Measurements from ENCODE around the gene KCNMA1. TPM values are rescaled to one million over a fixed set of nuclear protein-coding genes. Genes with fewer than 3 reads are reported as not detected.

The KCNMA1 gene
- total RNA-seq, 2 donors from 2014 or later: 23.2 to 44.5 TPM

- Histone ChIP-seq H3K27ac (no peak overlapping the region), H3K4me1 (no peaks in the 10 kb centered on the region), H3K4me3 (no peak overlapping the region), H3K9me3 (no peaks in the 10 kb centered on the region), H3K27me3 (no peaks in the 10 kb centered on the region), H3K36me3 (no peaks in the 10 kb centered on the region), H3K9ac (ENCODE audit: low read depth in 2 of 2, low read length in 2 of 2) (no peak overlapping the region)
- TF ChIP-seq CTCF (IDR thresholded peaks at IDR 0.05): no peak
- intact Hi-C loops (cut with DNase I): no loop called here
- no peak for DNase-seq
These were observed 485.4 kb downstream of the KCNMA1 start for GRCh38 chr10:77152256-77152655.

DNA sequence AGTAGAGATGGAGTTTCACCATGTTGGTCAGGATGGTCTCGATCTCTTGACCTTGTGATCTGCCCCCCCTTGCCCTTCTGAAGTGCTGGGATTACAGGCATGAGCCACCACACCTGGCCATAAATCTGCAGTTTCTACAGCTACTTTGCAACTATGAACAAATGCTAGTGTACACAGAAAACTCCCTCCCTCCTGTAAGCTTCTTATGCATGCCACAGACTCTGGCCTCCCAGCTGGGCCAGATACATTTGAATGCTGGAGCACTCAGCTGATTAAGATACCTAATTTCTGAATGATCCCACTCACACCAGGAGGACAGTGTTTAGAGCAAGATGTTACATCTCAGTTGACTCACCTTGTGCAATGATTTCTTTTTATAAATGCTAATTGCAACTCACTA, 486.2 kb downstream of the KCNMA1 start:
- Histone ChIP-seq H3K27me3 (no peaks in the 10 kb centered on the region), H3K27ac (no peak overlapping the region), H3K9me3 (no peaks in the 10 kb centered on the region), H3K9ac (ENCODE audit: low read depth in 2 of 2, low read length in 2 of 2) (no peak overlapping the region), H3K36me3 (no peaks in the 10 kb centered on the region), H3K4me3 (no peak overlapping the region), H3K4me1 (no peaks in the 10 kb centered on the region)
- DNase-seq: no peak
- intact Hi-C loops (cut with DNase I): no loop called here
- no peak for TF ChIP-seq CTCF (IDR thresholded peaks at IDR 0.05)

DNA sequence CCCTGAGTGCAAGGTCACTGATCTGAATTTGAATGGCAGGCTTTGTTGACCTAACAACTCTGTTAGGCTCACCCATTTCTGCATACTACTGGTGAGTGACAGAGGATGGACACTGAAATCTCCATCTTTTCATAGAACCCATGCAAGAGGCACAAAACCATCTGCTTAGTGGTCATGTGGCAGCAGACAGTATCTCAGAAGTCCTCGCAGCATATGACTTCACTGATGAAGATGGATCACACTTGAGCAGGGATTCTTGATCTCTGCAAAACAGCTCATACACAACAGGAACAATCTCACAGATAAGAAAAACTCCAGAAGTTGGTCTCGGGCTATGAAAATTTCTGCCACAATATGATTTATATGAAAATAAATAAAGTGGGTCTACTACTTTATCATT, 487.9 kb downstream of the KCNMA1 start:
- DNase-seq: no peak
- Histone ChIP-seq H3K27ac (no peak overlapping the region), H3K9me3 (no peaks in the 10 kb centered on the region), H3K4me3 (no peak overlapping the region), H3K9ac (ENCODE audit: low read depth in 2 of 2, low read length in 2 of 2) (no peak overlapping the region), H3K4me1 (no peaks in the 10 kb centered on the region), H3K36me3 (no peaks in the 10 kb centered on the region), H3K27me3 (no peaks in the 10 kb centered on the region)
- intact Hi-C loops (cut with DNase I): no loop called here
- TF ChIP-seq CTCF (IDR thresholded peaks at IDR 0.05): no peak

- TF ChIP-seq CTCF (IDR thresholded peaks at IDR 0.05): no peak
- no peaks in the 10 kb centered on the region for H3K27me3 ChIP-seq
- DNase-seq: no peak
These were observed 488.6 kb downstream of the KCNMA1 start for GRCh38 chr10:77149001-77149400.

DNA sequence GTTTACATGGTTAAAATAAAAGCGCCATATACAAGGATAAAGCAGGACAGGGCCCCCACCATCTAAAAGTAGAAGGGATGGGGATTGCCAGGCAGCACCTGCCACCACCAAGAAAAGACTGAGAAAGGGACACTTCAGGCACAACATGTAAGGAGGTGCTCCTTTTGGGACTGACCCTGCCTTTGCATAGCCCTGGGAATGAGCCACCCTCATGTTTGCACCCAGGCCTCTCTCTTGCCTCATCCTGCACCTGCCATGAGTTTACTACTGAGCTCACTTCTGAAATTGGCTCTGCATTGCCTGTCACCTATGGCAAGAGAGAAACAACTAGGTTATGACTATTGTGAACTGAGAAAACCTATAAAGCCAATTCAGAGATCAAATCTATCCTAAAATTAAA, 489.7 kb downstream of the KCNMA1 start:
- intact Hi-C loops (cut with DNase I): no loop called here
- no peaks in the 10 kb centered on the region for H3K27me3 ChIP-seq
- no peaks in the 10 kb centered on the region for H3K9me3 ChIP-seq
- H3K9ac ChIP-seq (ENCODE audit: low read depth in 2 of 2, low read length in 2 of 2): no peak overlapping the region
- TF ChIP-seq CTCF (IDR thresholded peaks at IDR 0.05): no peak
- no peak overlapping the region for H3K27ac ChIP-seq
- no peak for DNase-seq
- H3K36me3 ChIP-seq: no peaks in the 10 kb centered on the region
- H3K4me3 ChIP-seq: no peak overlapping the region
- no peaks in the 10 kb centered on the region for H3K4me1 ChIP-seq

More at GRCh38 chr10:77149001-77149400, 488.6 kb downstream of the KCNMA1 start:
- no peak overlapping the region for H3K4me3 ChIP-seq
- H3K36me3 ChIP-seq: no peaks in the 10 kb centered on the region
- no peaks in the 10 kb centered on the region for H3K4me1 ChIP-seq
- no peak overlapping the region for H3K9ac ChIP-seq (ENCODE audit: low read depth in 2 of 2, low read length in 2 of 2)
- intact Hi-C loops (cut with DNase I): no loop called here
- H3K27ac ChIP-seq: no peak overlapping the region
- H3K9me3 ChIP-seq: no peaks in the 10 kb centered on the region
